ENCODE results near the gene KLF13. TPM values are rescaled to one million over a fixed set of nuclear protein-coding genes. Genes with fewer than 3 reads are reported as not detected.

Gene KLF13
- total RNA-seq, 1 donor from 2014 or later: 59.1 TPM

DNA sequence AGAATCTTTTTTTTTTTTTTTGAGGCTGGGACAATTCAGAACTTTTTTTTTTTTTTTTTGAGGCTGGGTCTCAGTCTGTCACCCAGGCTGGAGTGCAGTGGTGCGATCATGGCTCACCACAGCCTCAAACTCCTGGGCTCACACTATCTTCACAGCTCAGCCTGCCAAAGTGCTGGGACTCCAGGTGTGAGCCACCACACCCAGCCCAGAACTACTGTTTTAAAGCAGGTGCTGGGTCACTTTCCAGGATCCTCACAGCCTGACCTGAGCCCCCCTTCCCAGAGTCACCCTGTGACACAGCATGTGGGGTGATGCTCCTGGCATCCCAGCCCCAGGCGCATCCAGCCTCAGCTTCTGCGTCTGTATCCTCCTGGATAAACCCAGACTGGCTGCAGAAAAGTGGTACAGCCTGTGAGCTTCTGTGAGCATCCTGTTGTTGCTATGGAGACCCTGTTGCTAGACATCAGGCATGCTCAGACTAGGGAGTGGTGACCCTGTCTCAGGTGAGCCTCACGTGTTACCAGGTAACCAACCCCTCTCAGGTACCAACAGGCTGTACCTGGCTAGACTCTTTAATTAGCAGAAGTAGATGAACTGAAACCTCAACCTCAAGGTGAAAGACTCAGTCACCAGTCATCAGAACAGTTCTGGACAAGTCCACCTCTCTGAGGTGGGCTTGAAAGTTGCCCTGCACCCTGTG is 15.0 kb downstream of the KLF13 start:
- Mint-ChIP-seq H3K9me3 (ENCODE audit: low read depth) (no peaks in the 10 kb centered on the region), H3K4me1 (ENCODE audit: low read depth) (peaks cover 69% of the 10 kb centered on the region), H3K27ac (ENCODE audit: unreplicated experiment) (no peak overlapping the region), H3K4me3 (ENCODE audit: unreplicated experiment) (no peak overlapping the region), H3K27me3 (ENCODE audit: low read depth) (no peaks in the 10 kb centered on the region), H3K36me3 (ENCODE audit: low read depth) (no peaks in the 10 kb centered on the region)
- DNase-seq (ENCODE audit: low spot score): no peak
- TF ChIP-seq, protein P1, sequence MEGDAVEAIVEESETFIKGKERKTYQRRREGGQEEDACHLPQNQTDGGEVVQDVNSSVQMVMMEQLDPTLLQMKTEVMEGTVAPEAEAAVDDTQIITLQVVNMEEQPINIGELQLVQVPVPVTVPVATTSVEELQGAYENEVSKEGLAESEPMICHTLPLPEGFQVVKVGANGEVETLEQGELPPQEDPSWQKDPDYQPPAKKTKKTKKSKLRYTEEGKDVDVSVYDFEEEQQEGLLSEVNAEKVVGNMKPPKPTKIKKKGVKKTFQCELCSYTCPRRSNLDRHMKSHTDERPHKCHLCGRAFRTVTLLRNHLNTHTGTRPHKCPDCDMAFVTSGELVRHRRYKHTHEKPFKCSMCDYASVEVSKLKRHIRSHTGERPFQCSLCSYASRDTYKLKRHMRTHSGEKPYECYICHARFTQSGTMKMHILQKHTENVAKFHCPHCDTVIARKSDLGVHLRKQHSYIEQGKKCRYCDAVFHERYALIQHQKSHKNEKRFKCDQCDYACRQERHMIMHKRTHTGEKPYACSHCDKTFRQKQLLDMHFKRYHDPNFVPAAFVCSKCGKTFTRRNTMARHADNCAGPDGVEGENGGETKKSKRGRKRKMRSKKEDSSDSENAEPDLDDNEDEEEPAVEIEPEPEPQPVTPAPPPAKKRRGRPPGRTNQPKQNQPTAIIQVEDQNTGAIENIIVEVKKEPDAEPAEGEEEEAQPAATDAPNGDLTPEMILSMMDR (IDR thresholded peaks at IDR 0.05): no peak

DNA sequence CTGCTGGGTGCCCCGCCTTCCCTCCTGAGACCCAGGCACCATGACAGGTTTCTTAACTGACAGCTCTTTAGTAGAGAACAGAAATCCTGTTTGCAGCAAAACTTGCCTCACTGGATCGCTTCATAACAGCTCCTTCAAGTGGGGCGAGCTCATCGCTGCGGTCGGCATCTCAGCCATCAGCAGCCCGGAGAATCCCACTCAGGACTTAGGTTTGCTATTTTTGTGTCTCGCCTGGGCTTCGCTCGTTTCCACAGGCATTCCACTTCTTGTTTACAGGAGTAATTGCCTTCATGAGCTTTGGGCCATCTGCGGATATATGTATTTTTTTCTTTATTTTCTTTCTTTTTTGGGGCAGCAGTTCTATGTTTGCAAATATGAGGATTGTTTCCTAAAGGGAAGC is 15.7 kb downstream of the KLF13 start:
- Mint-ChIP-seq H3K4me1 (ENCODE audit: low read depth) (peaks cover 65% of the 10 kb centered on the region), H3K27me3 (ENCODE audit: low read depth) (no peaks in the 10 kb centered on the region), H3K27ac (ENCODE audit: unreplicated experiment) (no peak overlapping the region), H3K4me3 (ENCODE audit: unreplicated experiment) (no peak overlapping the region), H3K9me3 (ENCODE audit: low read depth) (no peaks in the 10 kb centered on the region), H3K36me3 (ENCODE audit: low read depth) (no peaks in the 10 kb centered on the region)
- no peak for DNase-seq (ENCODE audit: low spot score)
- TF ChIP-seq, protein P1 (IDR thresholded peaks at IDR 0.05): no peak

DNA sequence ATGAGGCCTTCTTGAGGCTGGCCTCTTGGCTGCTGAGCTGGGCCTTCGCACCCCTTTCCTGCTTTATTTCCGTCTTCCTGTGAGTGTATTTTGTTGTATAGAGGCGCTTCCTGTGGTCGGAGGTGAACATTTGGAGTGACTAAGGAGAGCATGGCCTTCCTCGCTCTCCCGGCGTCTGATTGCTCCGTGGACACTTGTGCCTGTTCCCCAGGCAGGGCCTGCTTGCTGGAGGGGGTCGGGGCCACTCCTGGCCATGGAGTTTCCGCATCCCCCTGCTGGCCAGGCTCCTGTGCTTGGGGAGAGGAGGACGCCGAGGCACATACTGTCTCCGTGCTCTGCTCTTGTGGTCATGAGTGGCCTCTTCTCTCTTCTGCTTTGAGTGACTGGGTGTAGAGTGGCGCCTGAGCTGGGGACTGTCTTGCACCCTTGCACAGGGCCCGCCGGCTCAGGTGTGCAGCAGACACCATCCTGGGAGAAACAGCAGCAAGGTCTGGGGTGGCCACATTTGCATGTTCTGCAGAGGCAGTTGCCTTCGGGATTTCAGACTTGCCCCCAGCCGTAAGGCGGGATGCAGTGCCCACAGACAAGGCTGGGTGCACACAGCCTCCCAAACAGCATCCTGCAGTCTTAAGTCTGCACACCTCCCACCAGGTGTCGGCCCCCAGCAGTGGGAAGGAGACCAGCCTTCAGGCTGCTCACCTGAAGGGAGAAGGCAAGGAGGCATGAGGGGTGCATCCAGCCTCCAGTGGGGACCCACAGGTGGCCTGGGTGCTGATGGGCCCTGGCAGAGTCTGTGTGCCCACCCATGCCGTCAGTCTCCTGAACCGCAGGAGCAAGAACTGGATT is 16.4 kb downstream of the KLF13 start:
- H3K4me1 Mint-ChIP-seq (ENCODE audit: low read depth): peaks cover 62% of the 10 kb centered on the region
- H3K27ac Mint-ChIP-seq (ENCODE audit: unreplicated experiment): no peak overlapping the region
- no peaks in the 10 kb centered on the region for H3K9me3 Mint-ChIP-seq (ENCODE audit: low read depth)
- TF ChIP-seq, protein P1 (IDR thresholded peaks at IDR 0.05): no peak
- DNase-seq (ENCODE audit: low spot score): no peak
- no peaks in the 10 kb centered on the region for H3K36me3 Mint-ChIP-seq (ENCODE audit: low read depth)
- no peak overlapping the region for H3K4me3 Mint-ChIP-seq (ENCODE audit: unreplicated experiment)
- H3K27me3 Mint-ChIP-seq (ENCODE audit: low read depth): no peaks in the 10 kb centered on the region

DNA sequence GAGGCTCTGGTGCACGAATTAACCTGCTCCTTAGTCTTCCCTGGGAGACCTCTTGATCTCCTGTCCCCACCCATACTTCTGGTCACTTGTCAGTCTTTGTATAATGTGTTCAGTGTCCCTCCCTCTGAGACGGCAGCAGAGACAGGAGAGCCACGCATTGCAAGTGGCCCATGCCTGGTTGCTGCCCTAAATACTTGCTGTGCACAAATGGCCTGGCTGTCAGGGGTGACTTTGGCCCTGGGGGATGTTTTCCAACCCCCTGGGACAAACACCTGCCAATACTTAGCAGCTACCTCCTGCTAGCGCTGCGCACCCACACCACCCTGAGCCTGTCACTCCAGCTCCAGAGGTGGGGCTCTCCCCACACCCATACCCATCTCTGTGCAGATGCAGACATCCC is 17.2 kb downstream of the KLF13 start:
- H3K27me3 Mint-ChIP-seq (ENCODE audit: low read depth): no peaks in the 10 kb centered on the region
- peaks cover 1% of the 10 kb centered on the region for H3K36me3 Mint-ChIP-seq (ENCODE audit: low read depth)
- no peaks in the 10 kb centered on the region for H3K9me3 Mint-ChIP-seq (ENCODE audit: low read depth)
- no peak overlapping the region for H3K4me3 Mint-ChIP-seq (ENCODE audit: unreplicated experiment)
- TF ChIP-seq, protein P1 (IDR thresholded peaks at IDR 0.05): no peak
- no peak for DNase-seq (ENCODE audit: low spot score)
- peaks cover 54% of the 10 kb centered on the region for H3K4me1 Mint-ChIP-seq (ENCODE audit: low read depth)
- H3K27ac Mint-ChIP-seq (ENCODE audit: unreplicated experiment): no peak overlapping the region

DNA sequence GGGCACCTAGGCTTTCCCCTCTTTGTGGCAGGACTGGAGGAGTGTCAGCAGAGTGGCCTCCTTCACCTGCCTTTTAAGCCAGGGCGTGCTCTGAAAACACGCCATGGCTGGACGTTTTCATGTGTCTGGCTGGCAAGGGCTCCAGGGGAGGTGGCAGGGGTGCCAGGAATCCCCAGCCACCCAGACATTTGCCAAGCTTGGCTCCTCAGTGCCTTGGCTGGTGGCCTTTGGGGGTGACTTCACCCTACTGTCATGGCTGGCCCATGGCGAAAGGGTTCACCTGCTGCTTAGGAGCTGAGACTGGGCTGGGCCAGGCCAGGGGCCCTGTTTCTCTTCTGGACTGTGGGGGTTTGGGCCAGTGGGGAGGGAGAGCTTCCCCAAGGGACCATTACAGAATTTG is 17.6 kb downstream of the KLF13 start:
- no peak for DNase-seq (ENCODE audit: low spot score)
- TF ChIP-seq, protein P1 (IDR thresholded peaks at IDR 0.05): no peak
- H3K4me3 Mint-ChIP-seq (ENCODE audit: unreplicated experiment): no peak overlapping the region
- H3K36me3 Mint-ChIP-seq (ENCODE audit: low read depth): peaks cover 1% of the 10 kb centered on the region
- peaks cover 50% of the 10 kb centered on the region for H3K4me1 Mint-ChIP-seq (ENCODE audit: low read depth)
- no peak overlapping the region for H3K27ac Mint-ChIP-seq (ENCODE audit: unreplicated experiment)
- H3K27me3 Mint-ChIP-seq (ENCODE audit: low read depth): no peaks in the 10 kb centered on the region
- no peaks in the 10 kb centered on the region for H3K9me3 Mint-ChIP-seq (ENCODE audit: low read depth)
